ENCODE data around the gene PSMD9.

GRCh38 chr12:121899590-121899989 is 11.0 kb downstream of the PSMD9 start:
- TF ChIP-seq CTCF (conservative IDR thresholded peaks at IDR 0.05; ENCODE audit: low read depth, low read length): no peak
- TF ChIP-seq EZH2 (IDR thresholded peaks at IDR 0.05; ENCODE audit: borderline replicate concordance, low read depth, low read length, poor library complexity, severe bottlenecking): no peak
